SK-N-MC (cell line): ENCODE results near the gene HOXC13.
A peak's percentile ranks its signal among the peaks of the same experiment; 100 is the strongest.

Experiments
- DNase-seq: peaks from one replicate; pipeline ENCODE4 v3.0.0-alpha.2; 2011; ENCODE audit warnings: low read depth, low spot score
- H3K27ac ChIP-seq: fragments of 200-600 bp; sonication (generic); 2 replicates; pipeline ENCODE4 v1.5.1; 2016; ENCODE audit warnings: mixed run types
- H3K36me3 ChIP-seq: fragments of 200-600 bp; sonication (generic); 2 replicates; pipeline ENCODE4 v1.6.1; 2017; ENCODE audit warnings: antibody characterized with exemption, low read length, mixed read lengths; ENCODE audit not compliant: insufficient read depth
- H3K4me3 ChIP-seq: fragments of 200-600 bp; sonication (generic); 2 replicates; pipeline ENCODE4 v1.5.1; 2016
- H3K9ac ChIP-seq: fragments of 200-600 bp; sonication (generic); 2 replicates; pipeline ENCODE4 v1.8.0; 2017; ENCODE audit warnings: mixed run types, mixed read lengths; ENCODE audit not compliant: insufficient read length
- H3K9me3 ChIP-seq: fragments of 200-600 bp; sonication (generic); 2 replicates; pipeline ENCODE4 v1.6.1; 2017; ENCODE audit warnings: low read depth, mild to moderate bottlenecking, antibody characterized with exemption, low read length, moderate library complexity, mixed read lengths
- EZH2 ChIP-seq: fragments of 200-600 bp; sonication (generic); IDR thresholded peaks from one replicate; pipeline ENCODE4 v1.6.1; 2017; ENCODE audit warnings: antibody characterized with exemption
- FOXP2 ChIP-seq: optimal IDR thresholded peaks from 2 replicates; pipeline ENCODE3; 2011; ENCODE audit warnings: mild to moderate bottlenecking, moderate library complexity; ENCODE audit not compliant: insufficient read depth; ENCODE audit errors: extremely low read length, control extremely low read depth
- POLR2AphosphoS5 ChIP-seq: IDR thresholded peaks from 2 replicates; pipeline ENCODE4 v1.6.1; 2012; ENCODE audit warnings: mild to moderate bottlenecking, low read depth, low read length, borderline replicate concordance

HOXC13 gene

DNA sequence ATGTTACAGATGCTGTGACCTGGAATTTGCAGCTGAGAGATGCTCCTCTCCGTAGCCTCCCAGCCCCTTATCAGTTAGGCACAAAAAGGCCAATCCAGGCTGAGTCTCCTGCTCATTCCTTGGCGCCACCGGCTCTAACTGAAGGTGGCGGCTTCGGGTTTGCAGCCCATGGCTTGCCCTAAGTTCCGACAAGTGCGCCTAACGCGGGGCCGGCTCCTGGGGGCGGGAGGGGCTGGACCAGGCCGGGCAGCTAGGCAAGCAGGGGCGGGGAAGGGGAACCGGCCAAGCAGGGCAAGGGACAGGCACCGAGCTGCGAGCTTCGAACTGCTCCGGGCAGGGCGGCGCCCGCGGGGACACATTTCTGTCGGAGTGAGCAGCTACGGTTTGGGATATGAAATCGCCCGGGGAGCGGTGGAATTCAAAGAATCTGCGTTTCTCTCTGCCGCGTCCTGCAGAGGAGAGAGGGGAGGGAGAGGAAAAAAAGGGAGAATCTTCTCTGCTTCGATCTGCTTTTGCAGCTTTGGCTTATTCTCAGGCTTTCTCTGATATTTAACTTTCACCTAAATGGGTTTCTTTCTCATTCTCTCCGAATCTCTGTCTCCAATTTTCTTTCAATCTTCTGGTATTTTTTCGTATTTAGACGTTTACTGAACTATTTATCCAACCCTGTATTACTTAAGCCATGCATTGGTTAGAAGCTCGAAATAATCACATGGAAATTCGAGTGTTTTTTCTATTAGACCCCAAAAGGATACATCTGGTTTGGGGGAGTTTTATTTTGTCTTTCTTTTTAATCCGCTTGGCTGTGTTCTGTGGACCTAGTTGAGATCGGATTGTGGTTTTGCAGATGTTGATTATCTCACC, 14.5 kb downstream of the HOXC13 start:
- Histone ChIP-seq H3K9me3 (no peaks in the 10 kb centered on the region), H3K9ac (peak overlapping the region; percentile 9), H3K27ac (peak overlapping the region; percentile 74), H3K36me3 (no peaks in the 10 kb centered on the region), H3K4me3 (peak overlapping the region; percentile 42)
- no peak for DNase-seq
- TF ChIP-seq EZH2, result no peak
- TF ChIP-seq POLR2AphosphoS5, result no peak
- no peak for TF ChIP-seq FOXP2

GRCh38 chr12:53953831-53954693, 15.4 kb downstream of the HOXC13 start:
- no peak for DNase-seq
- Histone ChIP-seq H3K36me3 (no peaks in the 10 kb centered on the region), H3K4me3 (peak overlapping the region; percentile 94), H3K27ac (peak overlapping the region; percentile 74), H3K9me3 (no peaks in the 10 kb centered on the region), H3K9ac (peak overlapping the region; percentile 9)
- TF ChIP-seq EZH2 (no peak), FOXP2 (no peak), POLR2AphosphoS5 (no peak)

DNA sequence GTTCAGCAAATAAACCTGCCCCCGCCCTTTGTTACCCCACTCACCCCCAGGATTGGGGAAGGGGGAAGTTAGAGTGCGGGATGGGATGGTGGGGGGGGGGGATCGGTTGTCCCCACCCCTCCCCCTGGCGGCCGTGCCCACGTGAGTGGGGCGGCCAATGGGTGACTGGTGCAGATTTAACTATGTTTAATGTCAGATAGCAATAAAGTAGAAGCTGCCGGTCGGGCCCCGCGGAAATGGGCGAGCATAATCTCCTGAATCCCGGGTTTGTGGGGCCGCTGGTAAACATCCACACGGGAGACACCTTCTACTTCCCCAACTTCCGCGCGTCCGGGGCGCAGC, 16.0 kb downstream of the HOXC13 start, which contains the start of gene HOXC12:
Gene HOXC12, plus strand, starts transcription at position 210 of the 342 bp plus-strand sequence. Its CDS starts 27 bp downstream, at position 237.
- Histone ChIP-seq H3K9me3 (no peaks in the 10 kb centered on the region), H3K27ac (peak within 1 kb of the TSS; percentile 77), H3K36me3 (no peaks in the 10 kb centered on the region), H3K4me3 (peak within 1 kb of the TSS; percentile 94), H3K9ac (peak within 1 kb of the TSS; percentile 91)
- no peak for TF ChIP-seq EZH2
- peak; percentile 77; the same call in 1 of the 2 replicates for TF ChIP-seq POLR2AphosphoS5
- TF ChIP-seq FOXP2, result no peak
- no peak for DNase-seq

DNA sequence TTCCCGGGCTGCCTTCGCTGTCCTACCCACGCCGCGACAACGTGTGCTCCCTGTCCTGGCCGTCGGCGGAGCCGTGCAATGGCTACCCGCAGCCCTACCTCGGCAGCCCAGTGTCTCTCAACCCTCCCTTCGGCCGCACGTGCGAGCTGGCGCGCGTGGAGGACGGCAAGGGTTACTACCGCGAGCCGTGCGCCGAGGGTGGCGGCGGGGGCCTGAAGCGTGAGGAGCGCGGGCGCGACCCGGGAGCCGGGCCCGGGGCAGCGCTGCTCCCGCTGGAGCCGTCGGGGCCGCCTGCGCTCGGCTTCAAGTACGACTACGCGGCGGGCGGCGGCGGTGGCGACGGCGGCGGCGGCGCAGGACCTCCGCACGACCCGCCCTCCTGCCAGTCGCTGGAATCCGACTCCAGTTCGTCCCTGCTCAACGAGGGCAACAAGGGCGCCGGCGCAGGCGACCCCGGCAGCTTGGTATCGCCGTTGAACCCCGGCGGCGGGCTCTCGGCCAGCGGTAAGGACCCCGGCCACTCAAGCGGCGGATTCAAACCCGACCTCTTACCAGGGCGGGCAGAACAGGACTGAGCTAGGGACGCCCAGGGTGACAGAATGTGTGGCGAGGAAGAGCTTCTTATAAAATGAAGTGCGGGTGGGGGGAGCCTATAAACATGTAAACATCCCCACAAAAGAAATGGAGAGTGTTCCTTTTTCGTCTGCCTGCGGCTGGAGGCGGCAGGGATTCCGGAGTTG, 16.6 kb downstream of the HOXC13 start:
- peak overlapping the region; percentile 77 for H3K27ac ChIP-seq
- H3K36me3 ChIP-seq, result no peaks in the 10 kb centered on the region
- H3K9me3 ChIP-seq, result no peaks in the 10 kb centered on the region
- H3K9ac ChIP-seq, result peak overlapping the region; percentile 91
- TF ChIP-seq FOXP2, result no peak
- TF ChIP-seq POLR2AphosphoS5, result no peak
- TF ChIP-seq EZH2, result no peak
- H3K4me3 ChIP-seq, result peak overlapping the region; percentile 94
- DNase-seq, result no peak

DNA sequence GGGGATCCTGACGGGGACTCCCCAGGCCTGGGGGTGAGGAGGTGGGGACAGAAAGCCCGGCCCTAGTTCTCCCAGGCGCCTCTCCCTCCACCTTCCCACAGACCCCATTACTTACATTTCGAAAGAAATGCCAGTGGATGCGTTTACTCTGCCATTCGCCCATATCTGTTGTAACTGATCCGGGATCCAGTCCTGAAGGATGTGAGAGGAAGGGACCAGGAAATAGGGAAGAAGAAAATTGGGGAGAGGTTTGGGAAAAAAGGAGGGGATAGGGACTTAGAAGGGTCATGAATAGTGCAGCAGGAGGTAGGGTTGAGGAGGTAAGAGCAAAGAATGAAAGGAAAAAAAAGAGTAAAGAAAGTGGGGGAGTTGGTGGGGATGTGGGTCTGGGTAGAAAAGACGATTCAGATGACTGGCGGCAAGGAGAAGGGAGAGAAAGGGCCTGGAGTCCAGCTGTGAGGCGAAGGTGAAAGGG, 17.2 kb downstream of the HOXC13 start:
- Histone ChIP-seq H3K4me3 (peak overlapping the region; percentile 94), H3K9ac (peak overlapping the region; percentile 91), H3K9me3 (no peaks in the 10 kb centered on the region), H3K36me3 (no peaks in the 10 kb centered on the region), H3K27ac (no peak overlapping the region)
- DNase-seq, result no peak
- TF ChIP-seq FOXP2 (no peak), EZH2 (no peak), POLR2AphosphoS5 (no peak)

GRCh38 chr12:53956251-53956887, 17.7 kb downstream of the HOXC13 start:
- Histone ChIP-seq H3K27ac (no peak overlapping the region), H3K9ac (peak overlapping the region; percentile 91), H3K4me3 (peak overlapping the region; percentile 94), H3K9me3 (no peaks in the 10 kb centered on the region), H3K36me3 (no peaks in the 10 kb centered on the region)
- TF ChIP-seq POLR2AphosphoS5 (no peak), EZH2 (no peak), FOXP2 (no peak)
- DNase-seq, result no peak

GRCh38 chr12:53956914-53957536, 18.4 kb downstream of the HOXC13 start:
- H3K9ac ChIP-seq, result no peak overlapping the region
- no peak for DNase-seq
- H3K4me3 ChIP-seq, result no peak overlapping the region
- no peak overlapping the region for H3K27ac ChIP-seq
- 0 out of 2 replicates have a peak, but pooled peaks cover 4% of the 10 kb centered on the region for H3K36me3 ChIP-seq
- TF ChIP-seq FOXP2 (no peak), POLR2AphosphoS5 (no peak), EZH2 (no peak)
- no peaks in the 10 kb centered on the region for H3K9me3 ChIP-seq
